NB4 (cell line): Measurements from ENCODE around the gene LIAS.
"Not testable (repeated sequence)": the region's sequence is repeated elsewhere in the genome, so short reads cannot be mapped to it uniquely, and the experiment has no call there.

Source experiments
- MYC ChIP-seq: IDR thresholded peaks from 2 replicates; pipeline ENCODE4 v1.6.1; 2011; ENCODE audit warnings: low read depth, low read length
- POLR2A ChIP-seq: IDR thresholded peaks from 2 replicates; pipeline ENCODE4 v1.6.1; 2011; ENCODE audit warnings: mild to moderate bottlenecking; ENCODE audit not compliant: insufficient read length; ENCODE audit errors: extremely low read depth
- TF ChIP-seq, protein P1 (sequence below): IDR thresholded peaks from one replicate; pipeline ENCODE4 v1.5.1; 2012; ENCODE audit warnings: low read depth, low read length
- TF ChIP-seq, protein P2 (sequence below): IDR thresholded peaks from 2 replicates; pipeline ENCODE4 v1.6.1; 2011; ENCODE audit warnings: low read depth, low read length

DNA sequence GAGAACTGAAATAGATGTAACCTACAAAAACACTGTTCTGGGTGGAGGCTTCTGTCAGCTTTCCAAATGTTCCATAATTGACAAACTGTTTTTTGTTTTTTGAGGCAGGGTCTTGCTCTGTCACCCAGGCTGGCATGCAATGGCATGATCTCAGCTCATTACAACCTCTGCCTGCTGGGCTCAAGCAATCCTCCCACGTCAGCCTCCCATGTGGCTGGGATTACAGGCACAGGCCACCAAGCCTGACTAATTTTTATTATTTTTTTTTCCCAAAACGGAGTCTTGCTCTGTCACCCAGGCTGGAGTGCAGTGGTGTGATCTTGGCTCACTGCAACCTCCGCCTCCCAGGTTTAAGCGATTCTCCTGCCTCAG lies 43.8 kb downstream of the LIAS start:
- TF ChIP-seq, protein P1, sequence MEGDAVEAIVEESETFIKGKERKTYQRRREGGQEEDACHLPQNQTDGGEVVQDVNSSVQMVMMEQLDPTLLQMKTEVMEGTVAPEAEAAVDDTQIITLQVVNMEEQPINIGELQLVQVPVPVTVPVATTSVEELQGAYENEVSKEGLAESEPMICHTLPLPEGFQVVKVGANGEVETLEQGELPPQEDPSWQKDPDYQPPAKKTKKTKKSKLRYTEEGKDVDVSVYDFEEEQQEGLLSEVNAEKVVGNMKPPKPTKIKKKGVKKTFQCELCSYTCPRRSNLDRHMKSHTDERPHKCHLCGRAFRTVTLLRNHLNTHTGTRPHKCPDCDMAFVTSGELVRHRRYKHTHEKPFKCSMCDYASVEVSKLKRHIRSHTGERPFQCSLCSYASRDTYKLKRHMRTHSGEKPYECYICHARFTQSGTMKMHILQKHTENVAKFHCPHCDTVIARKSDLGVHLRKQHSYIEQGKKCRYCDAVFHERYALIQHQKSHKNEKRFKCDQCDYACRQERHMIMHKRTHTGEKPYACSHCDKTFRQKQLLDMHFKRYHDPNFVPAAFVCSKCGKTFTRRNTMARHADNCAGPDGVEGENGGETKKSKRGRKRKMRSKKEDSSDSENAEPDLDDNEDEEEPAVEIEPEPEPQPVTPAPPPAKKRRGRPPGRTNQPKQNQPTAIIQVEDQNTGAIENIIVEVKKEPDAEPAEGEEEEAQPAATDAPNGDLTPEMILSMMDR, result not testable (repeated sequence)
- TF ChIP-seq POLR2A, MYC: not testable (repeated sequence)
- TF ChIP-seq, protein P2, sequence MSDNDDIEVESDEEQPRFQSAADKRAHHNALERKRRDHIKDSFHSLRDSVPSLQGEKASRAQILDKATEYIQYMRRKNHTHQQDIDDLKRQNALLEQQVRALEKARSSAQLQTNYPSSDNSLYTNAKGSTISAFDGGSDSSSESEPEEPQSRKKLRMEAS, result not testable (repeated sequence)
